Testis (tissue), 2 donors: ENCODE data around the gene BARX1.

Experiments
- CTCF ChIP-seq, 3 experiments: fragments of 450-650 bp in 2 of 3; fragments of 200-600 bp in 1 of 3; sonication (generic) in 1 of 3; IDR thresholded peaks; one replicate each; pipeline ENCODE4 v1.5.1; 2016 to 2019; ENCODE audit warnings: antibody characterized with exemption in 3 of 3, mild to moderate bottlenecking in 2 of 3, moderate library complexity in 1 of 3
- POLR2A ChIP-seq: fragments of 450-650 bp; IDR thresholded peaks from one replicate; pipeline ENCODE4 v1.6.1; 2017; ENCODE audit warnings: antibody characterized with exemption, mild to moderate bottlenecking, moderate library complexity

DNA sequence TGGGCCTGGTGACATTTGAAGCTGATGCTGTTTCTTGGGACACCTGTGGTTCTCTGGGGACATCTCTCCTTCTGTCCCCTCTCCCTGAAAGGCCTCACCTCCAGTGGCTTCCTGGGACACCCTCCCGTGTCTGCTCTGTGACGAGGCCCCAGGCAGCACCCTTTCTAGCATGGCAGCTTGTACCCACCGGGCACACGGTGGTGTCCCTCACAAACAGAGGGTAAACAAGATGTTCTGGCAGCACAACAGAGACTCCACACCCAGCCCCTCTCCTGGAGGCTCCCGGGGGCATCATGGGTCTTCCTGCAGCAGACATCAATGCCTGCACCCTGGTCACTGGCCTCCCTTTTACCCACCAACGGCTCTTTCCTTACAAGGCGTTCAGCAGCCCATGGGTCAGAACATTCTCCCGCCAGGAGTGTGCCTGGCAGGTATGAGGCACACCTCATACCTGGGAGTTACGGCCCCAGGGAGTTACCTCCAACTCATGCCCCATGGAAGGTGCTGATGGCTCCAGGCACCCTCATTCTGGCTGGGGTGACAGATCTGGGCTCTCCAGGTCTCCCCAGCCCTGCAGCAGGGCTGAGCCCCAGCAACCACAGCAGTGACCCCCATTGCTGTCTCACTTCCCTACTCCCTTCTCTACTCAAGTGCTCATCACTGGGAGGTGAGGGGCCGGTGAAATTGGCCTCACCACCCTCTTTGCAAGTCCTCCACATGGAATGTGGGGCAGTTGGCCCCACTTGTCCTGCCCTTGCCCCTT lies 51.1 kb downstream of the BARX1 start:
- TF ChIP-seq CTCF (IDR thresholded peaks at IDR 0.05) (no peak), POLR2A (no peak)
